Limb (tissue), 2 donors: ENCODE data around the gene DEFB124.
"Not testable (repeated sequence)": the region's sequence is repeated elsewhere in the genome, so short reads cannot be mapped to it uniquely, and the experiment has no call there.

Source experiments
- DNase-seq, 2 donors: peaks; one replicate each; pipeline ENCODE4 v3.0.0-alpha.2; 2016; ENCODE audit errors: extremely low spot score in 2 of 2

DEFB124 gene

GRCh38 chr20:31489152-31489551 is 14.2 kb upstream of the DEFB124 start:
- DNase-seq: no peak

- no peak for DNase-seq
These were observed 13.2 kb upstream of the DEFB124 start for GRCh38 chr20:31488115-31488514.

- DNase-seq: peak; percentile 75 to 87
These were observed 10.8 kb upstream of the DEFB124 start for GRCh38 chr20:31485450-31486339.

GRCh38 chr20:31484001-31484400 is 9.1 kb upstream of the DEFB124 start:
- peak; percentile 34 to 64 for DNase-seq

- no peak for DNase-seq
These were observed 1.8 kb upstream of the DEFB124 start for GRCh38 chr20:31476643-31477215.

- no peak for DNase-seq
These were observed 1.3 kb upstream of the DEFB124 start for GRCh38 chr20:31476294-31476585.

DNA sequence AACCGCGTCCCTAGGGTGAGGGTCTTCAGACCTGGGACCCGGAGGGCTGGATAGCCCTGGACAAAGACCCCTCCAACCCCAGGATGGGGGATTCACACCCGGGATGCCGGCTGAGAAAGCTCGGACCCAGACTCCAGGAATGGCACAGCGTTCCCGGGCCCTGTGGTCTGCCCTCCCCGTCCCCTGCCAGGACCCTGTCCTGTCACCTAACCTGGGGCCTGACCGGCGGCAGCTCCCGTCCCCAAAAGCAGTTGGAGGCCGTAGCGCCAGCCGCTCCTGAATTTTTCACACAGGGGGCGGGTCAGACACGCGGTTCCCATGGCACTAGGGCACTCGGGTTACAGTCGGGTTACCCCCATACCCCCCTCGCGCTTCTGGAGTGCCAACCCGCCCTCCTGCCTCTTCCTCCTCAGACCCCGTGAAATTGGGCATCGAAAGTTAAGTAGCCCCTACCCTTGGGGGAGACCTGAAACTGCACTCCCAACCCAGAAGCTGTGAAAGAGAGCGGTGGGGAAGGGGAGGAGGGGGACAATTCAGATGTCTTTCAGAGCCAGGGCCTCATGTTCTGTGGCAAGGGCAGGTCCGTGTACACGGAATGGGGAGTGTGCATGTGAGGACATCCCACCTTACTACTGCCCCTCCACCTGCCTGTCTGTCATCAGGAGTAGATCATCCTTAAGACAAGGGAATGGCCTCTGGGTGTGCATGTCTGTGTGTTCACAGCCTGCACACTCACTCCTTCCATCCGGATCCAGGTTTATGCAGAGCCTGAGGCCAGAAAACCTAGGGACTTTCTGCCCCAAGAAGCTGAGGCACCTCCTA is 756 bp upstream of the DEFB124 start:
- no peak for DNase-seq

- no peak for DNase-seq
These were observed 860 bp downstream of the DEFB124 start for GRCh38 chr20:31474097-31474436.

- no peak for DNase-seq
These were observed 1.4 kb downstream of the DEFB124 start for GRCh38 chr20:31473331-31474096.

DNA sequence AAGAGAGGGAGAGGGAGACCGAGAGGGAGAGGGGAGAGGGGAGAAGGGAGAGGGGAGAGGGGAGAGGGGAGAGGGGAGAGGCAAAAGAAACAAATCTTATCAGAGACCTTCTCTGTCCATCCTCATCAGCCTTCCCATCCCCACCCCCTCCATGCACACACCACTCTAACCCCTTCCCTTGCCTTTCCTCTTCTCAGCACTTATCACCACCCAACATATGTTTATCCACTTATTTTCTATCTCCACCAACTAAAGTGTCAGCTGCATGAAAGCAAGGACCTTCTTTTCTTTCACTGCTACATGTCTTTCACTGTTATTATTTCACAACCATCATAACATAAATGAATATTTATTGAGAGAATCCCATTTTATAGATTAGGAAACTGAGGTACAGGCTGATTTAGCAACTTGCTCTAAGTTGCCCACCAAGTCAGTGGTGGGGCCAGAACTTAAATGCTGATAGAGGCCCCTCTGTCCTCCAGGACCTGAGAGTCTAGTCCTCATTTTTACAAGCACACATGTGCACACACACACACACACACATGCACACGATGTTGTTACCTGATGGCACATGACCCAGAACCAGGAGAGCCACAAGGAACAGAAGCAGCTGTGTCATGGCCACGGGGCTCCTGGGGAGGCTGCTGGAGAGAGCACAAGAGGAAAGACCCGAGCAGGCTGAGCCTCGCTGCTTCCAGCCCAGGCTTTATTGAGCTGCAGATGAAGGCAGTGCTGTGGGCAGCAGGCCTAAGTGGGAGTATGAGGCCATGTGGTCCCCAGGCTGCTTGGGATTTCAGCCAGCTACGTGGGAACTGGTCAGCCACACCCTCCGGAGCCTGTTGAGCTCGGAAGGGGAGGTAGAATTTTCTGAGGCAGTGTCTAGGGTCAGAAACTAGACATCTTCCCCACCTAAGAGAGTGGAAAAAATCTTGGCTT is 2.3 kb downstream of the DEFB124 start:
- no peak for DNase-seq

- DNase-seq: not testable (repeated sequence)
These were observed 4.0 kb downstream of the DEFB124 start for GRCh38 chr20:31470946-31471345.

- no peak for DNase-seq
These were observed 20.6 kb downstream of the DEFB124 start for GRCh38 chr20:31454361-31454760.

GRCh38 chr20:31452575-31452974 is 22.4 kb downstream of the DEFB124 start:
- DNase-seq: no peak

DNA sequence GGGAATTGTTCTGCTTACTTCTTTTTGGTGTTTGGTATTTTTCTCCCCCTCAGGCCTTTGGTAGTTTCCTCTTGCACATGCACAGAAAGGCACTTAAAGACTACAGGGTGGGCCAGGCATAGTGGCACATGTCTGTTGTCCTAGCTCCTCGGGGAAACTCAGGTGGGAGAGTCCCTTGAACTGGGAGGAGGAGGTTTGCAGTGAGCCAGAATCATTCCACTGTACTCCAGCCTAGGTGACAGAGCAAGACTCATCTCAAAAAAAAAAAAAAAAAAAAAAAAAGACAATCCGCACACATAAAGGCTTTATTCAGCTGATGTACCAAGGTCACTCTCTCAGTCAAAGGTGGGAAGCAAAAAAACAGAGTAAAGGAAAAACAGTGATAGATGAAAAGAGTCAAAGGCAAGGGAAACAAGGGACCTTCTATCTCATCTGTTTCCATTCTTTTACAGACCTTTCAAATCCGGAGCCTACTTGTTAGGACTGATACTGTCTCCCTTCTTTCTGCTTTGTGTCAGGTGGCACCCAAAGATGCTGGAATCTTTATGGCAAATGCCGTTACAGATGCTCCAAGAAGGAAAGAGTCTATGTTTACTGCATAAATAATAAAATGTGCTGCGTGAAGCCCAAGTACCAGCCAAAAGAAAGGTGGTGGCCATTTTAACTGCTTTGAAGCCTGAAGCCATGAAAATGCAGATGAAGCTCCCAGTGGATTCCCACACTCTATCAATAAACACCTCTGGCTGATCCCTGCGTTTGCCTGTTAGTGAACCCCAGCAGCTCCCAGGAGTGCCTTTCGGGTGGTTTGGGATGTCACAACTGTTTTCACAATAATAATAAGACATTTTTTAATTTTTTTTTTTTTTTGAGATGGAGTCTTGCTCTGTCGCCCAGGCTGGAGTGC is 25.2 kb downstream of the DEFB124 start:
- no peak for DNase-seq

GRCh38 chr20:31446084-31446819 is 28.7 kb downstream of the DEFB124 start:
- no peak for DNase-seq

- DNase-seq: no peak
These were observed 34.8 kb downstream of the DEFB124 start, which contains the start of gene DEFB123 for GRCh38 chr20:31440012-31440659. DEFB123 (plus strand) TSS chr20:31440632; CDS start chr20:31440699, 67 bp downstream.

DNA sequence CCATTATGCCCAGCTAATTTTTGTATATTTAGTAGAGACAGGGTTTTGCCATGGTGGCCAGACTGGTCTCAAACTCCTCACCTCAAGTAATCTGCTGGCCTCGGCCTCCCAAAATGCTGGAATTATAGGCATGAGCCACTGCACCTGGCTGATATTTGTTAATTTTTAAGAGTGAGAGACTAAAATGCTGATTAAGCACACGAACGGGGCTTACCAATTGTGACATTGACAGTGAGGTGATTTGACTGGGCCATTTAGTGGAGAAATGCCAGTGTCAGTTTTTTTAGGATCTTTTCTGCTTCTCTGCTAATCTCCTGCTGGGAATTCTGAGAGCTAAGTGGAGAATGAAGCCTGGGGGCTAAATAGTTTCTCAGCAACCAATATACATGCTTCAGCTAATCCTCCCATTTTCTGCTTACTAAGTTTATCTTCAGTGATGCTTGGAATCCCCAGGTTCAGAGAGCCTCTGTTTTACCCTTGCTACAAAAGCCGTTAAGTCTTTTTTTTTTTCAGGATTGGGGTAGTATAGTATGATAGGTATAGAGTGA is 44.3 kb downstream of the DEFB124 start:
- DNase-seq: no peak

- DNase-seq: not testable (repeated sequence)
These were observed 47.4 kb downstream of the DEFB124 start for GRCh38 chr20:31427576-31427975.
